ENCODE measurements around the gene RND3. TPM values are rescaled to one million over a fixed set of nuclear protein-coding genes. Genes with fewer than 3 reads are reported as not detected.

RND3 gene
- total RNA-seq, 1 donor from 2014 or later, result 62.1 TPM

GRCh38 chr2:150531591-150531990 lies 44.1 kb upstream of the RND3 start:
- Histone ChIP-seq H3K27me3 (no peaks in the 10 kb centered on the region), H3K4me1 (peaks cover 30% of the 10 kb centered on the region), H3K36me3 (no peaks in the 10 kb centered on the region), H3K27ac (no peak overlapping the region), H3K9me3 (no peaks in the 10 kb centered on the region), H3K4me3 (no peak overlapping the region)
- no peak for TF ChIP-seq CTCF (IDR thresholded peaks at IDR 0.05)
- no peak for TF ChIP-seq POLR2AphosphoS5 (IDR thresholded peaks at IDR 0.05; ENCODE audit: insufficient read depth in 1 of 2, low read depth in 1 of 2)
- TF ChIP-seq POLR2A (IDR thresholded peaks at IDR 0.05), result no peak
- DNase-seq (ENCODE audit: extremely low spot score in 2 of 2), result no peak
- intact Hi-C loops (cut with DNase I), result no loop called here

GRCh38 chr2:150530168-150530567 lies 42.7 kb upstream of the RND3 start:
- TF ChIP-seq CTCF (IDR thresholded peaks at IDR 0.05), result no peak
- H3K4me1 ChIP-seq, result peaks cover 33% of the 10 kb centered on the region
- no peak for DNase-seq (ENCODE audit: extremely low spot score in 2 of 2)
- no peaks in the 10 kb centered on the region for H3K27me3 ChIP-seq
- intact Hi-C loops (cut with DNase I), result no loop called here
- no peaks in the 10 kb centered on the region for H3K9me3 ChIP-seq
- H3K27ac ChIP-seq, result no peak overlapping the region
- H3K36me3 ChIP-seq, result no peaks in the 10 kb centered on the region
- no peak overlapping the region for H3K4me3 ChIP-seq

GRCh38 chr2:150528861-150529801 lies 41.7 kb upstream of the RND3 start:
- Histone ChIP-seq H3K27ac (peak overlapping the region; percentile 7), H3K9me3 (no peaks in the 10 kb centered on the region), H3K4me3 (no peak overlapping the region), H3K4me1 (peaks cover 33% of the 10 kb centered on the region), H3K27me3 (no peaks in the 10 kb centered on the region), H3K36me3 (no peaks in the 10 kb centered on the region)
- DNase-seq (ENCODE audit: extremely low spot score in 2 of 2), result no peak
- intact Hi-C loops (cut with DNase I), result no loop called here
- TF ChIP-seq POLR2AphosphoS5 (IDR thresholded peaks at IDR 0.05; ENCODE audit: insufficient read depth in 1 of 2, low read depth in 1 of 2), result peak in 1 of 2 donors; percentile 60
- no peak for TF ChIP-seq POLR2A (IDR thresholded peaks at IDR 0.05)

- Histone ChIP-seq H3K4me1 (peaks cover 33% of the 10 kb centered on the region), H3K4me3 (no peak overlapping the region), H3K9me3 (no peaks in the 10 kb centered on the region), H3K36me3 (no peaks in the 10 kb centered on the region), H3K27ac (no peak overlapping the region), H3K27me3 (no peaks in the 10 kb centered on the region)
- intact Hi-C loops (cut with DNase I), result no loop called here
- no peak for TF ChIP-seq POLR2A (IDR thresholded peaks at IDR 0.05)
- TF ChIP-seq POLR2AphosphoS5 (IDR thresholded peaks at IDR 0.05; ENCODE audit: insufficient read depth in 1 of 2, low read depth in 1 of 2), result peak in 1 of 2 donors; percentile 71
- no peak for TF ChIP-seq CTCF (IDR thresholded peaks at IDR 0.05)
- DNase-seq (ENCODE audit: extremely low spot score in 2 of 2), result no peak
Measured at GRCh38 chr2:150526827-150527226, 39.4 kb upstream of the RND3 start.

- DNase-seq (ENCODE audit: extremely low spot score in 2 of 2), result no peak
- no peaks in the 10 kb centered on the region for H3K36me3 ChIP-seq
- H3K9me3 ChIP-seq, result no peaks in the 10 kb centered on the region
- no peak for TF ChIP-seq POLR2AphosphoS5 (IDR thresholded peaks at IDR 0.05; ENCODE audit: insufficient read depth in 1 of 2, low read depth in 1 of 2)
- no peak for TF ChIP-seq CTCF (IDR thresholded peaks at IDR 0.05)
- TF ChIP-seq POLR2A (IDR thresholded peaks at IDR 0.05), result no peak
- no peak overlapping the region for H3K27ac ChIP-seq
- no peak overlapping the region for H3K4me3 ChIP-seq
- H3K27me3 ChIP-seq, result no peaks in the 10 kb centered on the region
- peaks cover 38% of the 10 kb centered on the region for H3K4me1 ChIP-seq
- intact Hi-C loops (cut with DNase I), result no loop called here
Measured at GRCh38 chr2:150526006-150526405, 38.5 kb upstream of the RND3 start.

Measured in vagina (tissue), 2 donors.